Naive B cell (primary cell): ENCODE data around the gene TRIM22. TPM values are rescaled to one million over a fixed set of nuclear protein-coding genes. Genes with fewer than 3 reads are reported as not detected.
A peak's percentile ranks its signal among the peaks of the same experiment; 100 is the strongest.
"Not testable (repeated sequence)": the region's sequence is repeated elsewhere in the genome, so short reads cannot be mapped to it uniquely, and the experiment has no call there.

ENCODE experiments used
- ATAC-seq, 2 donors: fragments of 150-1000 bp; cut with Tn5 transposase; 2 replicates each; pipeline ENCODE4 v1.10.0; 2021; ENCODE audit warnings: low read depth in 2 of 2, mild to moderate bottlenecking in 2 of 2, moderate library complexity in 2 of 2
- DNase-seq: peaks from one replicate; pipeline ENCODE4 v3.0.0; 2022
- H3K27ac Mint-ChIP-seq, 6 donors: one replicate each; pipeline ENCODE4 v1.8.0; 2020 to 2022; ENCODE audit warnings: mild to moderate bottlenecking in 6 of 6, mixed read lengths in 6 of 6, moderate library complexity in 5 of 6, inconsistent platforms in 2 of 6
- H3K27me3 Mint-ChIP-seq, 3 donors: one replicate each; pipeline ENCODE4 v1.8.0; 2021 to 2022; ENCODE audit warnings: mixed read lengths in 3 of 3, mild to moderate bottlenecking in 1 of 3
- H3K36me3 Mint-ChIP-seq, 2 donors: one replicate each; pipeline ENCODE4 v1.8.0; 2020 to 2022; ENCODE audit warnings: mixed read lengths in 2 of 2, inconsistent platforms in 1 of 2, mild to moderate bottlenecking in 1 of 2
- H3K4me1 Mint-ChIP-seq, 3 donors: one replicate each; pipeline ENCODE4 v1.8.0; 2020 to 2022; ENCODE audit warnings: mixed read lengths in 3 of 3, inconsistent platforms in 1 of 3, mild to moderate bottlenecking in 1 of 3, moderate library complexity in 1 of 3
- H3K4me3 Mint-ChIP-seq, 8 donors: one replicate each; pipeline ENCODE4 v1.8.0; 2020 to 2022; ENCODE audit warnings: mild to moderate bottlenecking in 8 of 8, mixed read lengths in 8 of 8, moderate library complexity in 8 of 8, inconsistent platforms in 2 of 8
- H3K9me3 Mint-ChIP-seq, 7 donors: one replicate each; pipeline ENCODE4 v1.8.0; 2020 to 2022; ENCODE audit warnings: mixed read lengths in 7 of 7, mild to moderate bottlenecking in 5 of 7, inconsistent platforms in 2 of 7, moderate library complexity in 1 of 7
- polyA plus RNA-seq, 6 donors: library from polyadenylated mRNA; unstranded; fragments of 300-500 nt; fragmentation: Illumina TruSeq; gene quantifications; one replicate each; pipeline ENCODE4 v1.2.3, GENCODE V29; 2021; ENCODE audit warnings: low read depth in 6 of 6

Gene TRIM22
- polyA plus RNA-seq, 6 donors from 2014 or later: 178 to 300 (median 241) TPM

- DNase-seq: no peak
- Mint-ChIP-seq H3K27ac (peak overlapping the region in 4 of 6 donors; percentile 11 to 70 (median 47)), H3K9me3 (no peaks in the 10 kb centered on the region), H3K4me3 (peak overlapping the region in 3 of 8 donors; percentile 50 to 77 (median 77)), H3K4me1 (peaks cover 47 to 73% (median 59%) of the 10 kb centered on the region in 3 donors), H3K36me3 (peaks cover 22 to 32% of the 10 kb centered on the region in 2 donors), H3K27me3 (no peaks in the 10 kb centered on the region)
- no peak for ATAC-seq
Measured at GRCh38 chr11:5695580-5695979, 6.0 kb downstream of the TRIM22 start.

DNA sequence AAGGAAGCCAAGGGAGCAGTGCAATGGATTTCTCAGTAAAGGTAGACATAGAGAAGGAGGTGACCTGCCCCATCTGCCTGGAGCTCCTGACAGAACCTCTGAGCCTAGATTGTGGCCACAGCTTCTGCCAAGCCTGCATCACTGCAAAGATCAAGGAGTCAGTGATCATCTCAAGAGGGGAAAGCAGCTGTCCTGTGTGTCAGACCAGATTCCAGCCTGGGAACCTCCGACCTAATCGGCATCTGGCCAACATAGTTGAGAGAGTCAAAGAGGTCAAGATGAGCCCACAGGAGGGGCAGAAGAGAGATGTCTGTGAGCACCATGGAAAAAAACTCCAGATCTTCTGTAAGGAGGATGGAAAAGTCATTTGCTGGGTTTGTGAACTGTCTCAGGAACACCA is 6.6 kb downstream of the TRIM22 start:
- no peaks in the 10 kb centered on the region for H3K9me3 Mint-ChIP-seq
- H3K4me1 Mint-ChIP-seq: peaks cover 47 to 76% (median 59%) of the 10 kb centered on the region in 3 donors
- H3K36me3 Mint-ChIP-seq: peaks cover 16 to 34% of the 10 kb centered on the region in 2 donors
- peak overlapping the region in 3 of 8 donors; percentile 52 to 77 (median 64) for H3K4me3 Mint-ChIP-seq
- no peak for DNase-seq
- no peaks in the 10 kb centered on the region for H3K27me3 Mint-ChIP-seq
- H3K27ac Mint-ChIP-seq: peak overlapping the region in 4 of 6 donors; percentile 54 to 69 (median 63)
- ATAC-seq: no peak

DNA sequence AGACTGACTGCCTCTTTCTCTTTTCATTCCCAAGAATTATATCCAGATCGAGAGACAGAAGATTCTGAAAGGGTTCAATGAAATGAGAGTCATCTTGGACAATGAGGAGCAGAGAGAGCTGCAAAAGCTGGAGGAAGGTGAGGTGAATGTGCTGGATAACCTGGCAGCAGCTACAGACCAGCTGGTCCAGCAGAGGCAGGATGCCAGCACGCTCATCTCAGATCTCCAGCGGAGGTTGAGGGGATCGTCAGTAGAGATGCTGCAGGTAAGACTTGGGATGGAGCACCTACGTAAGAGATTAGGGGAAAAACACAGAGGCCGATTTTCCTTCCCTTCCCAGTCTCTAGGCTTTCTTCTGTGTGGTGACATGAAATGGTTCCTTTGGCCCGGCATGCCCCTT is 8.7 kb downstream of the TRIM22 start:
- ATAC-seq (no peak), DNase-seq (no peak)
- Mint-ChIP-seq H3K9me3 (no peaks in the 10 kb centered on the region), H3K4me3 (peak overlapping the region in 2 of 8 donors; percentile 54 to 65), H3K36me3 (peaks cover 24 to 30% of the 10 kb centered on the region in 2 donors), H3K27ac (peak overlapping the region in 4 of 6 donors; percentile 24 to 77 (median 71)), H3K4me1 (peaks cover 44 to 70% (median 56%) of the 10 kb centered on the region in 3 donors), H3K27me3 (no peaks in the 10 kb centered on the region)

- Mint-ChIP-seq H3K27me3 (no peaks in the 10 kb centered on the region), H3K27ac (peak overlapping the region; percentile 84 to 97 (median 96)), H3K9me3 (no peaks in the 10 kb centered on the region), H3K36me3 (peaks cover 21 to 22% of the 10 kb centered on the region in 2 donors), H3K4me1 (peaks cover 33 to 65% (median 55%) of the 10 kb centered on the region in 3 donors), H3K4me3 (peak overlapping the region; percentile 60 to 93 (median 89))
- DNase-seq (peak; percentile 57), ATAC-seq (peak; percentile 75 to 89)
Measured at GRCh38 chr11:5700421-5701054, 10.9 kb downstream of the TRIM22 start.

DNA sequence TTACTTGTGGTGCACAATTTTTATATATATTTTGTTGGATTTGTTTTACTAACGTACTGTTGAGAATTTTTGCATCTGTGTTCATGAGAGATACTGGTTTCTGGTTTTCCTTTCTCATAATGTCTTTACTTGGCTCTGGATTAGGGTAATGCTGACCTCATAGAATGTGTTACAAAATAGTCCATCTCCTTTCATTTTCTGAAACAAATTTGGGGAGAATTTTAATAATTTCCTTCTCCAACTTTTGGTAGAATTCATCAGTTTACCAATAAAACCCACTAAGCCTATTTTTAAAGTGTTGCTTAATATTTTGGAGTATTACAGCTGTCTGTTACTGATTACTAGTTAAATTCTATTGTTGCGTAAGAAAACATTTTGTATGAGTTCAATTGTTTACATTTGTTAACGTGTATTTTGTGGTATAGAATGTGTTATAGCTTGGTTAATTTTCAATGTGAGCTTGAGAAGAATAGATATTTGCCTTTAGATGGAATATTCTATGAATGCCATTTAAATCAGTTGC is 11.5 kb downstream of the TRIM22 start:
- Mint-ChIP-seq H3K4me1 (peaks cover 30 to 60% (median 52%) of the 10 kb centered on the region in 3 donors), H3K4me3 (peak overlapping the region in 7 of 8 donors; percentile 60 to 93 (median 89))

DNA sequence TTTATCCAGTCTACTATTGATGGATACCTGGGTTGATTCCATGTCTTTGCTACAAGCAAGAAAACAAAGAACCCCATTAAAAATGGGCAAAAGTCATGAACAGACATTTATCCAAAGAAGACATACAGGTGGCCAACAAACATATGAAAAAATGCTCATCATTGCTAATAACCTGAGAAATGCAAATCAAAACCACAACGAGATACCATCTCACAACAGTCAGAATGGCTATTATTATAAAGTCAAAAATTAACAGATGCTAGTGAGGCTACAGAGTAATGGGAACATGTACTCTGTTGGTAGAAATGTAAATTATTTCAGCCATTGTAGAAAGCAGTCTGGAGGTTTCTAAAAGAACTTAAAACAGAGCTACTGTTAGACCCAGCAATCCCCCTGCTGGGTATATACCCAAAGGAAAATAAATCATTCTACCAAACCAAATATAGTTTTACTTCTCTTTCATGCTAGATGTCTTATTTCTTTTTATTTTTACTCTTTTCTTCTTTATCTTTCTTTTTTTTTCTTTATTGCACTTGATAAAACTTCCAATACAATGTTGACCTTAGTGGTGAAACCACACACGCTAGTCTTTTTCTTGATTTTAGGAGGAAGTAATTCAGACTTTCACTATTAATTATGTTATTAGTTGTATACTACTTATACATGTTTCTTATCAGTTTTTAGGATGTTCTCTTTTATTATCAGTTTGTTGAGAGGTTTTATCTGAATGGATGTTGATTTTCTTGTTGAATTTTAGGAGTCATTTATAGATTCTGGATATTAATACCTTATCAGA is 14.3 kb downstream of the TRIM22 start:
- DNase-seq (no peak), ATAC-seq (no peak)
- Mint-ChIP-seq H3K9me3 (no peaks in the 10 kb centered on the region), H3K36me3 (peaks cover 22 to 43% of the 10 kb centered on the region in 2 donors), H3K4me3 (peak overlapping the region in 2 of 8 donors; percentile 33 to 34), H3K27me3 (no peaks in the 10 kb centered on the region), H3K27ac (peak overlapping the region in 5 of 6 donors; percentile 21 to 84 (median 55)), H3K4me1 (peaks cover 17 to 44% (median 37%) of the 10 kb centered on the region in 3 donors)

More for the DNA sequence above, 11.5 kb downstream of the TRIM22 start:
- ATAC-seq (no peak), DNase-seq (no peak)
- Mint-ChIP-seq H3K27me3 (no peaks in the 10 kb centered on the region), H3K36me3 (peaks cover 22 to 27% of the 10 kb centered on the region in 2 donors), H3K9me3 (no peaks in the 10 kb centered on the region), H3K27ac (peak overlapping the region in 5 of 6 donors; percentile 62 to 97 (median 86))

DNA sequence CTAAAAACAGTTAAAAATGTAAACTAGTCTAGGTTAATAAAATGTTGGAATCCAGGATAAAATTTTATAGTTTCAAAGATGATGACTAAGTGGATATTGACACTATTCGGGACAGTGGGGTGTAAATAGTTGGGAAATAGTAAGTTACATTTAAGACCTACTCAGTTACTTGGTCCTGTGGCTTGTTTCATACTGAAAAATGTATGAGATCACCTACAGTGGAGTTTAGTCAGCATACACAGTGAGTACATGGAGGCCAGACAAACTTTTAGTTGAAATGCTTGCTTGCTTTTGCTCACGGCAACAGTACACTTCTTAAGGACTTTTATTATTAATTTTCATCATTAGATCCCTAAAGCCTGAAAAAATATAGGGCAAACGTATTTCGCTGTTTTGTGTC is 16.1 kb downstream of the TRIM22 start:
- Mint-ChIP-seq H3K4me1 (peaks cover 16 to 34% (median 30%) of the 10 kb centered on the region in 3 donors), H3K4me3 (peak overlapping the region in 1 of 8 donors; percentile 22), H3K27me3 (no peaks in the 10 kb centered on the region), H3K9me3 (no peaks in the 10 kb centered on the region), H3K36me3 (peaks cover 27 to 53% of the 10 kb centered on the region in 2 donors), H3K27ac (peak overlapping the region in 2 of 6 donors; percentile 82 to 84)
- ATAC-seq: no peak
- DNase-seq: no peak

DNA sequence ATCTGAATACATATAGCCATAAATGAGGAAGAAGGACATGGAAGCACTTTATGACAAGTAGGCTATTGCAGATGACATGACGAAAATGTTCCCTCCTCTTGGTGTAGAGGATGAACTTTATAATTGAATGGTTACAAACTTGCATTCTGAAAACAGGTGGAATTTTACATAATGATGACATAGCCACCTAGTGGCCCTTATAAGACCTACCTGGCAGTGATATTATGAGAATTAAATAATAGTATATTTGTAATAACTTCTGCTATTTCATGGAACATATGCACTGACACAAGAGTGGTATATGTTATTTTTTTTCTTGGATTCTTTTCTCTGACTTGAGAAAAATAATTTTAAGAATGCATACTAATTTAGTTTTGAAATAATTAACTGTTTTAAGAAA is 22.9 kb downstream of the TRIM22 start:
- peaks cover 18 to 23% of the 10 kb centered on the region in 2 donors for H3K36me3 Mint-ChIP-seq
- H3K27ac Mint-ChIP-seq: peak overlapping the region in 2 of 6 donors; percentile 37 to 85
- peak; percentile 5 for DNase-seq
- ATAC-seq: peak; percentile 41 to 53
- no peak overlapping the region for H3K4me3 Mint-ChIP-seq
- H3K9me3 Mint-ChIP-seq: peaks cover 0 to 2% (median 0%) of the 10 kb centered on the region in 7 donors
- no peaks in the 10 kb centered on the region for H3K27me3 Mint-ChIP-seq
- H3K4me1 Mint-ChIP-seq: peaks cover 0 to 5% (median 5%) of the 10 kb centered on the region in 3 donors

DNA sequence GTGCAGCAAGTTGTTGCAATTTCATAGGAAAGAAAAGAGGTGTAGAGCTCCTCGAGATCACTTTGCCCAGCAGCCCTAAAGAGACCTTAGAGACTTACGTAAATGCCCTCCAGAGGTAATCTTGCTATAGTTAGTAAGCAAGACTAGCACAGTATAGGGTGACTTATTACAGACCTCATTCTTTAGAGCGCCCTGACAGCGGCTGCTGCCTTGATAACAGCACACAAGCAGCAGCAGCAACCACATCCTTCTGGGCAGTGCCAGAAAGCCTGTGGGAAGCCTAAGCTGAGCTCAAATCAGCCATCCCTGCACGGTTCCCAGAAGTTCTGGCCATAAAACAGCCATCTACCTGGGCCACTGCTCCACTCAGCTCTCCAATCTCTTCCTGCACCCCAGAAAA is 24.1 kb downstream of the TRIM22 start:
- H3K27ac Mint-ChIP-seq: peak overlapping the region in 4 of 6 donors; percentile 16 to 59 (median 28)

DNA sequence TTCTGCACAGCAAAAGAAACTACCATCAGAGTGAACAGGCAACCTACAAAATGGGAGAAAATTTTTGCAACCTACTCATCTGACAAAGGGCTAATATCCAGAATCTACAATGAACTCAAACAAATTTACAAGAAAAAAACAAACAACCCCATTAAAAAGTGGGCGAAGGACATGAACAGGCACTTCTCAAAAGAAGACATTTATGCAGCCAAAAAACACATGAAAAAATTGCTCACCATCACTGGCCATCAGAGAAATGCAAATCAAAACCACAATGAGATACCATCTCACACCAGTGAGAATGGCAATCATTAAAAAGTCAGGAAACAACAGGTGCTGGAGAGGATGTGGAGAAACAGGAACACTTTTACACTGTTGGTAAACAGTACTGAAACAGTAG is 26.9 kb downstream of the TRIM22 start:
- Mint-ChIP-seq H3K9me3 (peaks cover 0 to 11% (median 3%) of the 10 kb centered on the region in 7 donors), H3K36me3 (peaks cover 9 to 13% of the 10 kb centered on the region in 2 donors)
- not testable (repeated sequence) for ATAC-seq, H3K4me1 Mint-ChIP-seq, H3K4me3 Mint-ChIP-seq, H3K27ac Mint-ChIP-seq, DNase-seq, H3K27me3 Mint-ChIP-seq

More for the DNA sequence above, 24.1 kb downstream of the TRIM22 start:
- Mint-ChIP-seq H3K4me3 (no peak overlapping the region), H3K4me1 (peaks cover 0 to 5% (median 5%) of the 10 kb centered on the region in 3 donors), H3K9me3 (peaks cover 0 to 6% (median 3%) of the 10 kb centered on the region in 7 donors), H3K27me3 (no peaks in the 10 kb centered on the region), H3K36me3 (peaks cover 11 to 13% of the 10 kb centered on the region in 2 donors)
- ATAC-seq: no peak
- DNase-seq: no peak

DNA sequence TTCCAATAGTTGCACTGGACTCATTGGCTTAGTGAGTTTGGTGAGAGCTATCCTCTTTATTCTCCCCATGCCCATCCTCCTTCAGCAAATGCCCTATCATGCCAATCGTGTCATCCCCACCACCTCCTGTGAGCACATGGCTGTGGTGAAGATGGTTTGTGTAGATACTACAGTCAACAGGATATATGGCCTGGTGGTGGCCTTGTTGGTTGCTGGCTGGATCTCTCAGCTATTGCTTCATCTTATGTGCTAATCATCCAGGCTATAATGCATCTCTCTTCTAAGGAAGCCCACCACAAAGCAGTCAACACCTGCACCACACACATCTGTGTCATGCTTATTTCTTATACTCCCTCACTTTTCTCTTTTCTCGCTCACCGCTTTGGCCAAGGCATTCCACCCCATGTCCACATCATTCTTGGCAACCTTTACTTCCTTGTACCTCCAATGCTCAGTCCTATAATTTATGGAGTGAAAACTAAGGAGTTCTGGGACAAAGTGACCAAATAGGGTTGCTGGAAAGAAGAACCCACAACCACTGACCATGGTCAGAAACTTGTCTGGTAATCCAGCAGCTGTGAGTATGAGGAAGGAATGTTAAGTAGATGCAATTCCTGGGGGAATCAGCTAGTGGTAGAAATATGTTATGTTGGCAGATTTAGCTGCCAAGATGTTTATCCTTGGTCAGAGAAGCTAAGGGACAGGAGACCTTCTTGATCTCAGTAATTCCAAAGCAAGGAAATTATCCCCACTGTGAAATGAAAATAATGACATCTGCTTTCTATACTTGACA is 30.3 kb downstream of the TRIM22 start:
- Mint-ChIP-seq H3K9me3 (peaks cover 0 to 11% (median 3%) of the 10 kb centered on the region in 7 donors), H3K27ac (peak overlapping the region in 2 of 6 donors; percentile 63 to 75), H3K4me3 (no peak overlapping the region), H3K36me3 (peaks cover 9 to 13% of the 10 kb centered on the region in 2 donors), H3K27me3 (no peaks in the 10 kb centered on the region), H3K4me1 (no peaks in the 10 kb centered on the region)
- no peak for DNase-seq
- ATAC-seq: no peak

GRCh38 chr11:5722622-5723021 is 33.0 kb downstream of the TRIM22 start:
- Mint-ChIP-seq H3K27ac (no peak overlapping the region), H3K36me3 (peaks cover 9 to 25% of the 10 kb centered on the region in 2 donors), H3K27me3 (no peaks in the 10 kb centered on the region), H3K4me1 (peaks cover 0 to 7% (median 0%) of the 10 kb centered on the region in 3 donors), H3K4me3 (no peak overlapping the region), H3K9me3 (peaks cover 0 to 11% (median 3%) of the 10 kb centered on the region in 7 donors)
- ATAC-seq (no peak), DNase-seq (no peak)
